Measurements from ENCODE around the gene ZNHIT6.

GRCh38 chr1:85654066-85654782 is 54.0 kb downstream of the ZNHIT6 start:
- no peak for TF ChIP-seq AR (CRISPR knock-in tag; IDR thresholded peaks at IDR 0.05)
- TF ChIP-seq CTCF (IDR thresholded peaks at IDR 0.05): no peak
- no peak for TF ChIP-seq USF2 (CRISPR knock-in tag; IDR thresholded peaks at IDR 0.05)
- TF ChIP-seq USF1 (CRISPR knock-in tag; IDR thresholded peaks at IDR 0.05): no peak
- no peak for TF ChIP-seq KAT7 (CRISPR knock-in tag; IDR thresholded peaks at IDR 0.05; ENCODE audit: borderline replicate concordance)

Measured in WTC11 (cell line).